ENCODE results near the gene GDI1.

GDI1 gene

GRCh38 chrX:154432210-154432609, 4.7 kb upstream of the GDI1 start:
- TF ChIP-seq CTCF (IDR thresholded peaks at IDR 0.05; ENCODE audit: extremely low read depth, insufficient read depth, missing control alignments), result no peak
- no peak for DNase-seq (ENCODE audit: low spot score)
- in situ Hi-C loops (cut with MboI; ENCODE audit: low pct_unique_long_range_greater_than_20kb, low sequenced_read_pairs, unreplicated experiment), result no loop called here

GRCh38 chrX:154433605-154434004, 3.3 kb upstream of the GDI1 start:
- in situ Hi-C loops (cut with MboI; ENCODE audit: low pct_unique_long_range_greater_than_20kb, low sequenced_read_pairs, unreplicated experiment), result no loop called here
- TF ChIP-seq CTCF (IDR thresholded peaks at IDR 0.05; ENCODE audit: extremely low read depth, insufficient read depth, missing control alignments), result no peak
- no peak for DNase-seq (ENCODE audit: low spot score)

GRCh38 chrX:154434394-154435168, 2.4 kb upstream of the GDI1 start:
- TF ChIP-seq CTCF (IDR thresholded peaks at IDR 0.05; ENCODE audit: extremely low read depth, insufficient read depth, missing control alignments), result no peak
- no peak for DNase-seq (ENCODE audit: low spot score)
- in situ Hi-C loops (cut with MboI; ENCODE audit: low pct_unique_long_range_greater_than_20kb, low sequenced_read_pairs, unreplicated experiment), result no loop called here

DNA sequence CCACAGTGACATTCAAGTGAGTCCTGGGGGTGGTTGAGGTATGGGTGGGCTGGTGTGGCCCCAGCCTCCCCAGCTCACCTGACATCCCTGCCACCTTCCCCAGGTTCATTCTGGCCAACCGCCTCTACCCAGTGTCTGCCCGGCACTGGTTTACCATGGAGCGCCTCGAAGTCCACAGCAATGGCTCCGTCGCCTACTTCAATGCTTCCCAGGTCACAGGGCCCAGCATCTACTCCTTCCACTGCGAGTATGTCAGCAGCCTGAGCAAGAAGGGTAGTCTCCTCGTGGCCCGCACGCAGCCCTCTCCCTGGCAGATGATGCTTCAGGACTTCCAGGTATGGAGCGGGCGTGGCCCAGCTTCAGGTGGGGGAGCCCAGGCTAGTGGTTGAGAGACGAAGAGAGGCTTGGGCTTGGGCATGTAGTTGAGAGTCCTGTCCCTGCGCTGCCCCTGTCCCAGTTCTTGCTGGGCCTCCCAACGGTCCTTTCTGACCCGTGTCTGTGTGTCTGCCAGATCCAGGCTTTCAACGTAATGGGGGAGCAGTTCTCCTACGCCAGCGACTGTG, 1.7 kb upstream of the GDI1 start:
- DNase-seq (ENCODE audit: low spot score), result no peak
- in situ Hi-C loops (cut with MboI; ENCODE audit: low pct_unique_long_range_greater_than_20kb, low sequenced_read_pairs, unreplicated experiment), result no loop called here
- no peak for TF ChIP-seq CTCF (IDR thresholded peaks at IDR 0.05; ENCODE audit: extremely low read depth, insufficient read depth, missing control alignments)

- TF ChIP-seq CTCF (IDR thresholded peaks at IDR 0.05; ENCODE audit: extremely low read depth, insufficient read depth, missing control alignments), result no peak
- peak; percentile 89 for DNase-seq (ENCODE audit: low spot score)
- in situ Hi-C loops (cut with MboI; ENCODE audit: low pct_unique_long_range_greater_than_20kb, low sequenced_read_pairs, unreplicated experiment), result no loop called here
Measured at GRCh38 chrX:154436374-154436982, 476 bp upstream of the GDI1 start.

DNA sequence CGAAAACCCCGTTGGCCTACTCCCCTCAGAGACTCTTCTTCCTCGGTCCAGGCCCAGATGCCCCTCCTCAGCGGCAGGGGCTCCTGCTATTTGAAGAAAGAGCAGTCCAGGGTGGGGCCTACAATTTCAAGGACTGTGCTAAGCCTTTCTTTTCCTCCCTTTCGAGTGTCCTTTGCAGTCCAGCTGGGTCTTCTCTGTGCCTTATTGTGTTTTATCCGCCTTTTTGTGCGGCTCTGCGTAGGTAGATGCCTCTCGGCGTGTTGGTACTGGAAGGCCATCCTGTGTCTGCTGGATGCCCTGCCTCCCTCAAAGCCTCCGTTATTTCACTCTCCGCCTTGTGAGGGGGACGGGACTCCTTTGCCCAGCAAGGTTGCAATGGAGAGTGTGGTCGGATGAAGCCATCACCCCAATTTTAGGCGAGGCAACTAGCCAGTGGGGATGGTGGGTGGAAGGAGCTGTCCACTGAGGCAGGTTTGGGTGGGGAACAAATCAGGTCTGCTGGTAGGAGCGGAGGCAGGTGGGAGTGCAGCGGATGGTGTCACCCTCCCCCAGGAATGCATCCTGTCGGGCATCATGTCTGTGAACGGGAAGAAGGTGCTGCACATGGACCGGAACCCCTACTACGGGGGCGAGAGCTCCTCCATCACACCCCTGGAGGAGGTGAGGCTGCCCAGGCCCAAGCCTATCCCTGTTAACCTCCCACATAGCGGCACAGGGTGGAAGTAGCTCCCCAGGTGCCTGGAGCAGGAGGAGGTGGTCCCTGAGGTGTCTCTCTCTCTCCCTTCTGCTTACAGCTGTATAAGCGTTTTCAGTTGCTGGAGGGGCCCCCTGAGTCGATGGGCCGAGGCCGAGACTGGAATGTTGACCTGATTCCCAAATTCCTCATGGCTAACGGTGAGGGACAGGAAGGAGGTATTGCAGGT, 1.3 kb downstream of the GDI1 start:
- in situ Hi-C loops (cut with MboI; ENCODE audit: low pct_unique_long_range_greater_than_20kb, low sequenced_read_pairs, unreplicated experiment), result no loop called here
- TF ChIP-seq CTCF (IDR thresholded peaks at IDR 0.05; ENCODE audit: extremely low read depth, insufficient read depth, missing control alignments), result no peak
- no peak for DNase-seq (ENCODE audit: low spot score)
